ENCODE measurements around the gene XRCC3.

DNA sequence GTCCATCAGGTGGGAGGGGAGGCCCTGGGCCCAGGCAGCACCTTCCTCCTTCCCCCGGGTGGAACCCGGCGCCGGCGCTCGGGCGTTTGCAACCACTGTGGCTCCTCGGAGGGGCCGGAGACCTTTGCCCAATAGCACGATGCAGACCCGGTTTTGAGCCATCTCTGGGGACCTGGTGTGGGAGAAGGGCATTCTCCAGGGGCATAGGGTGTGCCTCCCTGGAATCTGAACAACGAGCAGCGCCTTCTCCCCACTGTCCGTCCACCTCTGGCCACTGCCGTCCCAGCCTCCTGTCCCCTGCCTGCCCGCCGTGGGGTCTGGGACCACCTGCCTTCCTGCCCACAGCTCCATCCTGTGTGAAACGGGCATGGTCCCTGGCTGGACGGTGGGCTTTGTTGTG is 12.9 kb upstream of the XRCC3 start:
- TF ChIP-seq, protein P1, sequence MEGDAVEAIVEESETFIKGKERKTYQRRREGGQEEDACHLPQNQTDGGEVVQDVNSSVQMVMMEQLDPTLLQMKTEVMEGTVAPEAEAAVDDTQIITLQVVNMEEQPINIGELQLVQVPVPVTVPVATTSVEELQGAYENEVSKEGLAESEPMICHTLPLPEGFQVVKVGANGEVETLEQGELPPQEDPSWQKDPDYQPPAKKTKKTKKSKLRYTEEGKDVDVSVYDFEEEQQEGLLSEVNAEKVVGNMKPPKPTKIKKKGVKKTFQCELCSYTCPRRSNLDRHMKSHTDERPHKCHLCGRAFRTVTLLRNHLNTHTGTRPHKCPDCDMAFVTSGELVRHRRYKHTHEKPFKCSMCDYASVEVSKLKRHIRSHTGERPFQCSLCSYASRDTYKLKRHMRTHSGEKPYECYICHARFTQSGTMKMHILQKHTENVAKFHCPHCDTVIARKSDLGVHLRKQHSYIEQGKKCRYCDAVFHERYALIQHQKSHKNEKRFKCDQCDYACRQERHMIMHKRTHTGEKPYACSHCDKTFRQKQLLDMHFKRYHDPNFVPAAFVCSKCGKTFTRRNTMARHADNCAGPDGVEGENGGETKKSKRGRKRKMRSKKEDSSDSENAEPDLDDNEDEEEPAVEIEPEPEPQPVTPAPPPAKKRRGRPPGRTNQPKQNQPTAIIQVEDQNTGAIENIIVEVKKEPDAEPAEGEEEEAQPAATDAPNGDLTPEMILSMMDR (IDR thresholded peaks at IDR 0.05 in 2 of 3, conservative IDR thresholded peaks at IDR 0.05 in 1 of 3; ENCODE audit: control insufficient read depth in 2 of 3, extremely low read depth in 1 of 3, insufficient read depth in 1 of 3, low read depth in 3 of 3, low read length in 3 of 3): no peak
- no peak for TF ChIP-seq TAF1 (IDR thresholded peaks at IDR 0.05; ENCODE audit: borderline replicate concordance, low read depth, low read length)
- no peak for TF ChIP-seq POLR2A (IDR thresholded peaks at IDR 0.05; ENCODE audit: low read depth, low read length)
- no peak for TF ChIP-seq IKZF1 (conservative IDR thresholded peaks at IDR 0.05)
- no peak for TF ChIP-seq HDAC2 (IDR thresholded peaks at IDR 0.05)
- TF ChIP-seq, protein P2, sequence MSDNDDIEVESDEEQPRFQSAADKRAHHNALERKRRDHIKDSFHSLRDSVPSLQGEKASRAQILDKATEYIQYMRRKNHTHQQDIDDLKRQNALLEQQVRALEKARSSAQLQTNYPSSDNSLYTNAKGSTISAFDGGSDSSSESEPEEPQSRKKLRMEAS (IDR thresholded peaks at IDR 0.05; ENCODE audit: low read depth, low read length): no peak
- no peak for TF ChIP-seq CBX5 (IDR thresholded peaks at IDR 0.05; ENCODE audit: low read depth)
- no peak for TF ChIP-seq SUPT20H (IDR thresholded peaks at IDR 0.05; ENCODE audit: borderline replicate concordance, control insufficient read depth, low read depth, low read length)
- no peak for TF ChIP-seq YY1 (IDR thresholded peaks at IDR 0.05; ENCODE audit: low read depth, low read length)
